ENCODE results near the gene HDAC4.

DNA sequence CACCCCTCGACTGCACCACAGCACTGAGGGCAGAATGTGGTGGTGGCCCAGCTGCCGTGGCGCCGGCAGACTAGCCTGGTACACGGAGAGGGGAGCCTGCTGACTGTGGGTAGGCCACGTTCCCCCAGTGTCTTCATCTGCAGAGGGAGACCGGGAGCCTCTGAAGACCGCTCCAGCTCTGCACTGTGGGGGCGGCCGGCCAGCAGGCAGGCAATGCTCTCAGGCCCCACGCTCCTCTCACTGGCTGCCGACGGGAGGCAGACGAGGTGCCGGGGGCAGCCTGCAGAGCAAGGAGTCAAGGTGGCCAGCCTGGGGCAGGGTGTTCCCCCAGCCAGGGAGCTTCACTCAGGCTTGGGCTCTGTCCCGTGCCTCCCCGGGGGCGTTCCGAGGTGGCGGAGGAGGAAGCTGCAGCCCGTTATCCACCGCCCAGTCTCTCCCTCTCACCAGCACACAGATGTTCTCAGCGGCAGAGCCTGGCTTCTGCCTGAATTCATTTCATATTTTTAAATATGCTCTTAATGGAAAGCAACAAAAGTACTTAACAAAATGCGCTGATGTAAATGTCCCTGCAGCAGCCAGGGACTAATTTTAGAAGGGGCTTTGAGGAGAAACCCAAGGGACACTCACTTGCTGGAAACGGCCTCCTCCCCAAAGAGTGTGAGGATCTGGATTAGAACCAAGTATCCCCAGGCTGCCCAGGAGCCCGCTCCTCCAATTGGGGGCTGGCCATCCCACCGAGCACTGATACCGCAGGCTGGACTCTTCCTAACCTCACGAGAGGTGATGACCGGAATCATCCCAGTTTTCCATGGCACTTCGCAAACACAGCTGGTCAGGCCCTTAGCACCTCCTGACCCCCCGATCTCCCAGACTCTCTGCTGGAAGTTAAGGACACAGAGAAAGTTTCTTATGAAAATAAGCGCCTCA, 87.8 kb downstream of the HDAC4 start:
- no peak for TF ChIP-seq POLR2A (IDR thresholded peaks at IDR 0.05; ENCODE audit: borderline replicate concordance, extremely low read depth, insufficient read depth, insufficient read length)
- TF ChIP-seq, protein P1, sequence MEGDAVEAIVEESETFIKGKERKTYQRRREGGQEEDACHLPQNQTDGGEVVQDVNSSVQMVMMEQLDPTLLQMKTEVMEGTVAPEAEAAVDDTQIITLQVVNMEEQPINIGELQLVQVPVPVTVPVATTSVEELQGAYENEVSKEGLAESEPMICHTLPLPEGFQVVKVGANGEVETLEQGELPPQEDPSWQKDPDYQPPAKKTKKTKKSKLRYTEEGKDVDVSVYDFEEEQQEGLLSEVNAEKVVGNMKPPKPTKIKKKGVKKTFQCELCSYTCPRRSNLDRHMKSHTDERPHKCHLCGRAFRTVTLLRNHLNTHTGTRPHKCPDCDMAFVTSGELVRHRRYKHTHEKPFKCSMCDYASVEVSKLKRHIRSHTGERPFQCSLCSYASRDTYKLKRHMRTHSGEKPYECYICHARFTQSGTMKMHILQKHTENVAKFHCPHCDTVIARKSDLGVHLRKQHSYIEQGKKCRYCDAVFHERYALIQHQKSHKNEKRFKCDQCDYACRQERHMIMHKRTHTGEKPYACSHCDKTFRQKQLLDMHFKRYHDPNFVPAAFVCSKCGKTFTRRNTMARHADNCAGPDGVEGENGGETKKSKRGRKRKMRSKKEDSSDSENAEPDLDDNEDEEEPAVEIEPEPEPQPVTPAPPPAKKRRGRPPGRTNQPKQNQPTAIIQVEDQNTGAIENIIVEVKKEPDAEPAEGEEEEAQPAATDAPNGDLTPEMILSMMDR (IDR thresholded peaks at IDR 0.05 in 2 of 3, conservative IDR thresholded peaks at IDR 0.05 in 1 of 3; ENCODE audit: borderline replicate concordance in 1 of 3, insufficient read depth in 1 of 3, low read depth in 2 of 3, low read length in 2 of 3), result no peak
- TF ChIP-seq, protein P2, sequence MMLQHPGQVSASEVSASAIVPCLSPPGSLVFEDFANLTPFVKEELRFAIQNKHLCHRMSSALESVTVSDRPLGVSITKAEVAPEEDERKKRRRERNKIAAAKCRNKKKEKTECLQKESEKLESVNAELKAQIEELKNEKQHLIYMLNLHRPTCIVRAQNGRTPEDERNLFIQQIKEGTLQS (IDR thresholded peaks at IDR 0.05), result no peak
- no peak for TF ChIP-seq POLR2AphosphoS5 (IDR thresholded peaks at IDR 0.05; ENCODE audit: low read depth, low read length)
- TF ChIP-seq RAD21 (IDR thresholded peaks at IDR 0.05; ENCODE audit: low read depth), result no peak
- no peak for TF ChIP-seq SP1 (IDR thresholded peaks at IDR 0.05; ENCODE audit: low read depth)
- no peak for TF ChIP-seq JUND (IDR thresholded peaks at IDR 0.05)
- TF ChIP-seq YY1 (IDR thresholded peaks at IDR 0.05; ENCODE audit: extremely low read depth, insufficient replicate concordance, low read depth, low read length), result no peak
- TF ChIP-seq SIN3A (IDR thresholded peaks at IDR 0.05; ENCODE audit: low read depth), result no peak
- no peak for TF ChIP-seq EZH2phosphoT487 (IDR thresholded peaks at IDR 0.05; ENCODE audit: borderline replicate concordance)
